Uterus (tissue), 2 donors: ENCODE results near the gene ZNF865.

Experiments used
- POLR2A ChIP-seq, 2 donors: fragments of 450-650 bp; IDR thresholded peaks; one replicate each; pipeline ENCODE4 v1.6.1; 2016; ENCODE audit warnings: antibody characterized with exemption in 2 of 2, mild to moderate bottlenecking in 1 of 2, moderate library complexity in 1 of 2
- TF ChIP-seq, protein P1 (sequence below), 4 experiments: fragments of 200-600 bp in 2 of 4; fragments of 450-650 bp in 2 of 4; sonication (generic) in 2 of 4; IDR thresholded peaks; one replicate each; pipeline ENCODE4 v1.5.1; 2016 to 2019; ENCODE audit warnings: antibody characterized with exemption in 4 of 4, mild to moderate bottlenecking in 2 of 4, moderate library complexity in 1 of 4

DNA sequence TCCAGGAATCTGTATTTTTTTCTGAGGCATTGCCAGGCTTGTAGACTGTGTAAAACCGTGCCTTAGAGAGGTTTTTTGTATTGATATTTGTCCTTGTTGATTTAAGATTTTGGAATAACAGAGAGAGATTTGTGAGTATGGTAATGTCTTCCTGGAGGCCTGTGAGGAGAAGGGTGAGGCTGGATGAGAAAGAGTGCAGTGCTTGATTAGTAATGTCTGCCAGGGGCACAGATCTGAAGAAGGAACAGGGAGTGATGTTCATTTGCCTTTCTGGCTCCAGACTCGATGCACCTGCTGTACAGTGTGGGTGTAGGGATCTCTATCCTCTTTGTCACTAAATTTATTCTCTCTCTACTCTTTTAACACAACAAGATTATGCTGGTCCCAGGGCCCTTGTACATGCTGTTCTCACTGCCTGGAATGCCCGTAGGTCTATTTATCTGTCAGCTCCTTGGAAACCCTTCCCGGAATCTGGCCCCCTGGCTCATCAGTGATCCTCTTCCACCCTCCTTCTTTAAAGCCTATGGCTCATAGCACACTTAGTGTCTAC lies 10.4 kb upstream of the ZNF865 start:
- TF ChIP-seq, protein P1, sequence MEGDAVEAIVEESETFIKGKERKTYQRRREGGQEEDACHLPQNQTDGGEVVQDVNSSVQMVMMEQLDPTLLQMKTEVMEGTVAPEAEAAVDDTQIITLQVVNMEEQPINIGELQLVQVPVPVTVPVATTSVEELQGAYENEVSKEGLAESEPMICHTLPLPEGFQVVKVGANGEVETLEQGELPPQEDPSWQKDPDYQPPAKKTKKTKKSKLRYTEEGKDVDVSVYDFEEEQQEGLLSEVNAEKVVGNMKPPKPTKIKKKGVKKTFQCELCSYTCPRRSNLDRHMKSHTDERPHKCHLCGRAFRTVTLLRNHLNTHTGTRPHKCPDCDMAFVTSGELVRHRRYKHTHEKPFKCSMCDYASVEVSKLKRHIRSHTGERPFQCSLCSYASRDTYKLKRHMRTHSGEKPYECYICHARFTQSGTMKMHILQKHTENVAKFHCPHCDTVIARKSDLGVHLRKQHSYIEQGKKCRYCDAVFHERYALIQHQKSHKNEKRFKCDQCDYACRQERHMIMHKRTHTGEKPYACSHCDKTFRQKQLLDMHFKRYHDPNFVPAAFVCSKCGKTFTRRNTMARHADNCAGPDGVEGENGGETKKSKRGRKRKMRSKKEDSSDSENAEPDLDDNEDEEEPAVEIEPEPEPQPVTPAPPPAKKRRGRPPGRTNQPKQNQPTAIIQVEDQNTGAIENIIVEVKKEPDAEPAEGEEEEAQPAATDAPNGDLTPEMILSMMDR (IDR thresholded peaks at IDR 0.05) = no peak
- no peak for TF ChIP-seq POLR2A (IDR thresholded peaks at IDR 0.05)
